Choroid plexus epithelial cell (primary cell): ENCODE results near the gene CTU1.

Source experiments
- DNase-seq: peaks from one replicate; pipeline ENCODE4 v3.0.0-alpha.2; 2010; ENCODE audit warnings: low read depth
- H3K4me3 ChIP-seq: 2 replicates; pipeline ENCODE4 v1.5.1; 2011; ENCODE audit warnings: low read depth, mild to moderate bottlenecking, control low read depth, low read length, moderate library complexity
- CTCF ChIP-seq: conservative IDR thresholded peaks from 2 replicates; pipeline ENCODE4 v1.5.1; 2011; ENCODE audit warnings: low read depth, mild to moderate bottlenecking, control low read depth, inconsistent platforms, low read length, moderate library complexity

The CTU1 gene

GRCh38 chr19:51139299-51140014, 31.2 kb upstream of the CTU1 start:
- no peak overlapping the region for H3K4me3 ChIP-seq
- DNase-seq: no peak
- no peak for TF ChIP-seq CTCF

GRCh38 chr19:51138549-51138979, 30.4 kb upstream of the CTU1 start:
- TF ChIP-seq CTCF: no peak
- no peak overlapping the region for H3K4me3 ChIP-seq
- no peak for DNase-seq

GRCh38 chr19:51137792-51138425, 29.7 kb upstream of the CTU1 start:
- no peak for DNase-seq
- no peak for TF ChIP-seq CTCF
- H3K4me3 ChIP-seq: no peak overlapping the region

GRCh38 chr19:51136851-51137551, 28.8 kb upstream of the CTU1 start:
- no peak for TF ChIP-seq CTCF
- DNase-seq: no peak
- H3K4me3 ChIP-seq: no peak overlapping the region

- TF ChIP-seq CTCF: no peak
- DNase-seq: no peak
- no peak overlapping the region for H3K4me3 ChIP-seq
Observed at GRCh38 chr19:51135986-51136762, 28.0 kb upstream of the CTU1 start.

- DNase-seq: no peak
- TF ChIP-seq CTCF: no peak
- no peak overlapping the region for H3K4me3 ChIP-seq
Observed at GRCh38 chr19:51135004-51135403, 26.8 kb upstream of the CTU1 start.
